GM23248 (cell line): ENCODE data around the gene IFT20.

Experiments
- EZH2 ChIP-seq: fragments of 200-600 bp; sonication (generic); IDR thresholded peaks from 2 replicates; pipeline ENCODE4 v1.6.1; 2018; ENCODE audit warnings: antibody characterized with exemption, mild to moderate bottlenecking; ENCODE audit not compliant: insufficient read depth, poor library complexity, severe bottlenecking
- EZH2phosphoT487 ChIP-seq: fragments of 200-600 bp; sonication (generic); IDR thresholded peaks from 2 replicates; pipeline ENCODE4 v1.6.1; 2018; ENCODE audit warnings: antibody characterized with exemption, moderate library complexity, mild to moderate bottlenecking, low read depth; ENCODE audit not compliant: insufficient read depth

- TF ChIP-seq EZH2 (no peak), EZH2phosphoT487 (no peak)
Measured at GRCh38 chr17:28338056-28338768, 2.9 kb upstream of the IFT20 start.
